GM23338 (cell line): ENCODE results near the gene ZAR1. TPM values are rescaled to one million over a fixed set of nuclear protein-coding genes. Genes with fewer than 3 reads are reported as not detected.
A peak's percentile ranks its signal among the peaks of the same experiment; 100 is the strongest.

ENCODE experiments used
- ATAC-seq: fragments of 200-7000 bp; cut with Tn5 transposase; 3 replicates; pipeline ENCODE4 v1.9.1; 2020
- DNase-seq: peaks from one replicate; pipeline ENCODE4 v3.0.0-alpha.2; 2015; ENCODE audit warnings: low spot score
- H2AFZ ChIP-seq: fragments of 200-600 bp; sonication (generic); 2 replicates; pipeline ENCODE4 v1.8.0; 2016; ENCODE audit warnings: antibody characterized with exemption, mild to moderate bottlenecking, moderate library complexity
- H3F3A ChIP-seq: fragments of 200-600 bp; sonication (generic); replicated peaks from 2 replicates; pipeline ENCODE4 v1.8.0; 2017; ENCODE audit warnings: antibody characterized with exemption, mixed run types, low read depth
- H3K27ac ChIP-seq: fragments of 200-600 bp; sonication (generic); 2 replicates; pipeline ENCODE4 v1.6.1; 2016; ENCODE audit warnings: low read depth
- H3K27me3 ChIP-seq: fragments of 200-600 bp; sonication (generic); 2 replicates; pipeline ENCODE4 v1.8.0; 2016; ENCODE audit warnings: mild to moderate bottlenecking, mixed run types, moderate library complexity; ENCODE audit not compliant: insufficient read depth
- H3K36me3 ChIP-seq: fragments of 200-600 bp; sonication (generic); 2 replicates; pipeline ENCODE4 v1.8.0; 2016; ENCODE audit warnings: mild to moderate bottlenecking; ENCODE audit not compliant: insufficient read depth
- H3K4me1 ChIP-seq: fragments of 200-600 bp; sonication (generic); 2 replicates; pipeline ENCODE4 v1.8.0; 2016; ENCODE audit warnings: mild to moderate bottlenecking, moderate library complexity; ENCODE audit not compliant: insufficient read depth
- H3K4me2 ChIP-seq: fragments of 200-600 bp; sonication (generic); 2 replicates; pipeline ENCODE4 v1.7.1; 2017; ENCODE audit warnings: mixed run types
- H3K4me3 ChIP-seq: fragments of 200-600 bp; sonication (generic); 2 replicates; pipeline ENCODE4 v1.6.1; 2016; ENCODE audit warnings: mixed run types
- H3K79me2 ChIP-seq: fragments of 200-600 bp; sonication (generic); replicated peaks from 2 replicates; pipeline ENCODE4 v1.8.0; 2017; ENCODE audit warnings: mild to moderate bottlenecking; ENCODE audit not compliant: insufficient read depth
- H3K9me2 ChIP-seq: fragments of 200-600 bp; sonication (generic); 2 replicates; pipeline ENCODE4 v1.8.0; 2017; ENCODE audit not compliant: insufficient read depth
- H4K20me1 ChIP-seq: fragments of 200-600 bp; sonication (generic); replicated peaks from 2 replicates; pipeline ENCODE4 v1.8.0; 2017; ENCODE audit warnings: mild to moderate bottlenecking; ENCODE audit not compliant: insufficient read depth
- H3K27ac Mint-ChIP-seq: 2 replicates; pipeline ENCODE4 v1.8.0; 2020; ENCODE audit warnings: inconsistent platforms, mild to moderate bottlenecking, moderate library complexity, mixed read lengths
- H3K27me3 Mint-ChIP-seq: 3 replicates; pipeline ENCODE4 v1.8.0; 2022; ENCODE audit warnings: low read depth, mild to moderate bottlenecking, moderate library complexity, mixed read lengths, inconsistent platforms; ENCODE audit not compliant: insufficient read depth, poor library complexity
- H3K36me3 Mint-ChIP-seq: 3 replicates; pipeline ENCODE4 v1.8.0; 2021; ENCODE audit warnings: low read depth, mild to moderate bottlenecking, inconsistent platforms, moderate library complexity, mixed read lengths
- H3K4me1 Mint-ChIP-seq: 3 replicates; pipeline ENCODE4 v1.8.0; 2020; ENCODE audit warnings: mild to moderate bottlenecking, inconsistent platforms, mixed read lengths
- H3K4me3 Mint-ChIP-seq: 3 replicates; pipeline ENCODE4 v1.8.0; 2021; ENCODE audit warnings: moderate library complexity, mild to moderate bottlenecking, inconsistent platforms, mixed read lengths
- H3K9me3 Mint-ChIP-seq: 3 replicates; pipeline ENCODE4 v1.8.0; 2020; ENCODE audit warnings: moderate library complexity, mild to moderate bottlenecking, inconsistent platforms, mixed read lengths
- ETS1 ChIP-seq: IDR thresholded peaks from 2 replicates; pipeline ENCODE4 v1.6.1; 2016; ENCODE audit warnings: antibody characterized with exemption
- EZH2 ChIP-seq: fragments of 200-600 bp; sonication (generic); IDR thresholded peaks from one replicate; pipeline ENCODE4 v1.8.0; 2017; ENCODE audit warnings: antibody characterized with exemption, mild to moderate bottlenecking, low read depth; ENCODE audit not compliant: unreplicated experiment
- JUNB ChIP-seq: IDR thresholded peaks from one replicate; pipeline ENCODE4 v1.6.1; 2016; ENCODE audit warnings: antibody characterized with exemption; ENCODE audit not compliant: unreplicated experiment
- POLR2AphosphoS5 ChIP-seq: IDR thresholded peaks from 2 replicates; pipeline ENCODE4 v1.6.1; 2016; ENCODE audit warnings: antibody characterized with exemption, low read depth
- ZNF462 ChIP-seq: fragments of 250-450 bp; sonication (Bioruptor Pico); IDR thresholded peaks from 2 replicates; pipeline ENCODE4 v1.5.0; 2020; ENCODE audit warnings: mild to moderate bottlenecking, moderate library complexity
- polyA plus RNA-seq: library from polyadenylated mRNA; unstranded; fragments of >200 nt; fragmentation: Nextera tagmentation; extraction: Ambion mirVana; gene quantifications from 2 replicates; pipeline ENCODE4 v1.2.1, GENCODE V29; 2016
- total RNA-seq: library from RNA; depleted of rRNA; stranded (reverse); fragments of >200 nt; shearing (Covaris generic); gene quantifications from 2 replicates; pipeline ENCODE4 v1.2.3, GENCODE V29; 2014

Gene ZAR1
- total and polyA plus RNA-seq, 2 experiments from 2014 or later: 0.27 to 1.6 TPM

- H4K20me1 ChIP-seq: no peaks in the 10 kb centered on the region
- Mint-ChIP-seq H3K27me3 (peaks cover 30% of the 10 kb centered on the region), H3K4me3 (peak within 1 kb of the TSS; percentile 72), H3K27ac (no peak within 1 kb of the TSS), H3K4me1 (peaks cover 22% of the 10 kb centered on the region), H3K9me3 (no peaks in the 10 kb centered on the region; the same call in 2 of the 3 replicates), H3K36me3 (no peaks in the 10 kb centered on the region; the same call in 2 of the 3 replicates)
- H3K36me3 ChIP-seq: no peaks in the 10 kb centered on the region
- H3K4me2 ChIP-seq: peak within 1 kb of the TSS; percentile 93
- H3K27ac ChIP-seq: no peak within 1 kb of the TSS
- H3F3A ChIP-seq: peaks cover 17% of the 10 kb centered on the region; the same call in 1 of the 2 replicates
- H3K4me1 ChIP-seq: peaks cover 13% of the 10 kb centered on the region
- TF ChIP-seq JUNB (no peak), EZH2 (peak; percentile 38), POLR2AphosphoS5 (no peak)
- peak within 1 kb of the TSS; percentile 99 for H2AFZ ChIP-seq
- H3K9me2 ChIP-seq: no peaks in the 10 kb centered on the region
- peak; percentile 75 for ATAC-seq
- no peaks in the 10 kb centered on the region for H3K79me2 ChIP-seq
- peaks cover 69% of the 10 kb centered on the region for H3K27me3 ChIP-seq
- peak; percentile 70 for DNase-seq
- peak within 1 kb of the TSS; percentile 69 for H3K4me3 ChIP-seq
Observed at GRCh38 chr4:48483006-48483776, 6.9 kb upstream of the ZAR1 start, which contains the start of gene SLC10A4. Gene SLC10A4 (plus strand): TSS chr4:48483343. CDS start chr4:48483562, 219 bp downstream.

GRCh38 chr4:48483777-48484493 lies 6.1 kb upstream of the ZAR1 start:
- Histone ChIP-seq H3K27me3 (peaks cover 76% of the 10 kb centered on the region), H3K4me3 (peak overlapping the region; percentile 69), H3K4me1 (peaks cover 13% of the 10 kb centered on the region), H4K20me1 (no peaks in the 10 kb centered on the region), H3K4me2 (peak overlapping the region; percentile 93), H2AFZ (peak overlapping the region; percentile 96), H3K79me2 (no peaks in the 10 kb centered on the region), H3K9me2 (no peaks in the 10 kb centered on the region), H3F3A (peaks cover 17% of the 10 kb centered on the region; the same call in 1 of the 2 replicates), H3K27ac (no peak overlapping the region), H3K36me3 (no peaks in the 10 kb centered on the region)
- H3K27ac Mint-ChIP-seq: no peak overlapping the region
- H3K36me3 Mint-ChIP-seq: no peaks in the 10 kb centered on the region; the same call in 2 of the 3 replicates
- TF ChIP-seq ETS1 (no peak), EZH2 (peak; percentile 73)
- DNase-seq (peak; percentile 54), ATAC-seq (peak; percentile 52)
- no peaks in the 10 kb centered on the region; the same call in 2 of the 3 replicates for H3K9me3 Mint-ChIP-seq
- H3K27me3 Mint-ChIP-seq: peaks cover 35% of the 10 kb centered on the region
- peaks cover 22% of the 10 kb centered on the region for H3K4me1 Mint-ChIP-seq
- H3K4me3 Mint-ChIP-seq: peak overlapping the region; percentile 65

- Mint-ChIP-seq H3K36me3 (no peaks in the 10 kb centered on the region; the same call in 2 of the 3 replicates), H3K9me3 (no peaks in the 10 kb centered on the region; the same call in 2 of the 3 replicates), H3K27ac (no peak overlapping the region), H3K4me1 (peaks cover 25% of the 10 kb centered on the region), H3K27me3 (peaks cover 42% of the 10 kb centered on the region), H3K4me3 (peak overlapping the region; percentile 65)
- H3K4me2 ChIP-seq: peak overlapping the region; percentile 93
- peaks cover 20% of the 10 kb centered on the region; the same call in 1 of the 2 replicates for H3F3A ChIP-seq
- peak; percentile 36 for ATAC-seq
- H3K27ac ChIP-seq: no peak overlapping the region
- peak; percentile 47 for DNase-seq
- peak overlapping the region; percentile 69 for H3K4me3 ChIP-seq
- no peaks in the 10 kb centered on the region for H3K79me2 ChIP-seq
- H3K27me3 ChIP-seq: peaks cover 83% of the 10 kb centered on the region
- H2AFZ ChIP-seq: peak overlapping the region; percentile 96
- H3K4me1 ChIP-seq: peaks cover 17% of the 10 kb centered on the region
- H3K9me2 ChIP-seq: no peaks in the 10 kb centered on the region
- no peaks in the 10 kb centered on the region for H4K20me1 ChIP-seq
- H3K36me3 ChIP-seq: no peaks in the 10 kb centered on the region
- TF ChIP-seq EZH2 (peak; percentile 23), ZNF462 (no peak), JUNB (no peak)
Observed at GRCh38 chr4:48484494-48485168, 5.4 kb upstream of the ZAR1 start.
